Measurements from ENCODE around the gene IL22RA1.

IL22RA1 gene

GRCh38 chr1:24138476-24139221, 4.3 kb downstream of the IL22RA1 start:
- no peak for DNase-seq (ENCODE audit: low read depth)

- no peak for DNase-seq (ENCODE audit: low read depth)
Measured at GRCh38 chr1:24136956-24137539, 5.9 kb downstream of the IL22RA1 start.

GRCh38 chr1:24134376-24134775, 8.6 kb downstream of the IL22RA1 start:
- no peak for DNase-seq (ENCODE audit: low read depth)

GRCh38 chr1:24133819-24134218, 9.1 kb downstream of the IL22RA1 start:
- DNase-seq (ENCODE audit: low read depth): no peak

- DNase-seq (ENCODE audit: low read depth): no peak
Measured at GRCh38 chr1:24130385-24130784, 12.6 kb downstream of the IL22RA1 start.

- DNase-seq (ENCODE audit: low read depth): no peak
Measured at GRCh38 chr1:24127801-24128363, 15.1 kb downstream of the IL22RA1 start.

DNA sequence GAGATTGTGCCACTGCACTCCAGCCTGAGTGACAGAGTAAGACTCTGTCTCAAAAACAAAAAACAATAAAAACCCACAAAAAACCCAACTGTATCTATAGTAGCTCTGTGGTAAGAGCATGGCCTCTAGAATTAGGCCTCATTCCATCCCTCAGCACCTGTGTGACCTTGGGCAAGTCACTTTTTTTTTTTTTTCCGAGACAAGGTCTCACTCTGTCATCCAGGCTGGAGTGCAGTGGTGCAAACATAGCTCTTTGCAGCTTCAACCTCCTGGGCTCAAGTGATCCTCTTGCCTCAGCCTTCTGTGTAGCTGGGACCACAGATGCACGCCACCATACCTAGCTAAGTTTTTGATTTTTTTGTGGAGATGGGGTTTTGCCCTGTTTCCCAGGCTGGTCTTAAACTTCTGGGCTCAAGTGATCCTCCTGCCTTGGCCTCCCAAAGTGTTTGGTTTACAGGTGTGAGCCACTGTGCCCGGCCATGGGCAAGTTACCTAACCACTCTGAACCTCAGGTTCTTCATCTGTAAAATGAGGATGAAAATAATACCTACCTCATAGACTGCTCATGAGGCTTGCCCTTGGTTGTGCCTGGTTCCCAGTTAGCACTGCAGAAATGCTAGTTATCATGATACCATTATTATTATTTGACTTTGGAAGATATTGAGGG, 15.7 kb downstream of the IL22RA1 start:
- no peak for DNase-seq (ENCODE audit: low read depth)

GRCh38 chr1:24126672-24127023, 16.3 kb downstream of the IL22RA1 start:
- no peak for DNase-seq (ENCODE audit: low read depth)

DNA sequence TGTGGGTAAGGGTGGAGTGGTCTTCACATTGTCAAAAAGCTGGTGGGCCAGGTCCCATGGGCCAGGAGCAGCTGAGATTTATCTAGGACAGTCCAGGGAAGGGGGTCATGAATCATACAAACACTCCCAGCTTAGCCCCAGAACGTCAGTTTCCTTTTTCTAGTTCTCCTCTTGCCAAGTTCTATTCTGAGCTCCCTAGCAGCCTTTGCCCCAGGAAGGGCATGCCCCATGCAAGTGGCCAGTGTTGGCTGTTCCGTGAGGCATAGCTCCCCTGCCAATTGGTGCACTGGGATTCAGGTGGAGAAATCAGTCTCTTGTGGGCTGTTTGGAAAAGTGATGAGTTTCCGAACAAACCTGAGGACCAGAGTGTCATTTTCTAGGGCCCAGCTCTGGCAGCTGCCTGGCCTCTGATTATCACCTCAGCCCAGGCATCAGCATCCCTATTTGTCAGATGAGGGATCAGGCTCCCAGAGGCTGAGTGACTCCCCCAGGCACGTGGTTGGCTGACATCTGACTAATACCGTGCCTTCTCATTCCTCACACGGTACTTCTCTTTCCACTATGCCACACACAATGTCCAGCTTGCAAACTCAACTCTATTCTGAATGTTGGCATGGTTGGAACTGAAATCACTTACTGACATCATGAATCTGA, 16.8 kb downstream of the IL22RA1 start:
- no peak for DNase-seq (ENCODE audit: low read depth)

GRCh38 chr1:24125456-24125855, 17.5 kb downstream of the IL22RA1 start:
- DNase-seq (ENCODE audit: low read depth): no peak

DNA sequence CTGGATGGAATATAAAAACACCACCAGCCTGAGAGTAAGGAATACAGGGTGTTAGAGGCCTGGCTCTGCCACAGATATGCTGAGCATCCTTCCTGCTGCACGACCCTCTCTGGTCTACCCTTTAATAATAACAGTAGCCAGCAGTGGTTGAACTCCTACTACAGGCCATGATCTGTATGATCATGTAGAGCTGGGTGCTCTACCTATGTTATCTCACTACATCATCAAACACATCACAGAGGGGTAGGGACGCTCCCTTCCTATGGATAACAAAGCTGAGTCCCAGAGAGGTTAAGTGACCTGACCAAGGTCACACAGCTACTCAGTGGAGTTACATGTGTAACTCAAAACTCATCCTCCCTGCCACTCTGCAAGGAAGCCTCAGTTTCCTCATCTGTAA, 18.0 kb downstream of the IL22RA1 start:
- DNase-seq (ENCODE audit: low read depth): no peak

DNA sequence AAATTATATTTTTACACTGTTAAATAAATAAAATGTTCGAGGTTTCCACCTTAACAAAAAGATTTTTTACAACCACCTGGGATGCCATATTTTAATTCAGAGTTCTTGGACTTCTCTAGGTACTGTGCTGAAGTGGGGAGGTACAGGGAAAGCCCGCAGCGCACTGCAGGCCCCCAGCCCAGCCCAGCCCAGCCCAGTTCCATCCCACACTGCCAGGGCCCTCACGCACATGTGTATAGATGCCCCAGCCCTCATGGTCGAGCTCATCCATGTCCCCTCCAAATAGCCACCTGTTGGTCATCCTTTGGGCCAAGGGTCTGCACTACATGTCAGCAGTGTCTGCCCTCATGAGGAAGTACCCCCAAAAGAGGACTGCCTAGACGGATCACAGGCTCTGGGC, 19.3 kb downstream of the IL22RA1 start:
- no peak for DNase-seq (ENCODE audit: low read depth)

DNA sequence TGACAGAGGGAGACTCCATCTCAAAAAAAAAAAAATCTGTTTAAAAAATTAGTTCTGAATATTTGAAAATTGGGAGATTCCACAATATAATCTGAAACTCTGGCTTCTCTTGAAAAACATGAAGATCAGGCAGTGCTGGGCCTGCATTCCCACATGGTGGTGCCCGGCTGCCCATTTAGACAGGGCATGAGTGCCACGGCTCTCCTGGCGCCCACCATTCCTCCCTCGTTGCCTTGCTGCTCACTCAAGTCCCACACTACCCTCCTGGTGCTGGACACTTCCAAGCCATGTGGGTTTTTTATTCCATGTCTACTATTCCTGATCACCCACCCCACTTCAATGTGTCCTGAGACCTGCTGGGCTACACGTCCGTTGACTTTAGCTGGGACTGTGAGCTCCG, 20.2 kb downstream of the IL22RA1 start:
- no peak for DNase-seq (ENCODE audit: low read depth)

- DNase-seq (ENCODE audit: low read depth): no peak
Measured at GRCh38 chr1:24121406-24121805, 21.5 kb downstream of the IL22RA1 start.

GRCh38 chr1:24120965-24121364, 22.0 kb downstream of the IL22RA1 start:
- no peak for DNase-seq (ENCODE audit: low read depth)

DNA sequence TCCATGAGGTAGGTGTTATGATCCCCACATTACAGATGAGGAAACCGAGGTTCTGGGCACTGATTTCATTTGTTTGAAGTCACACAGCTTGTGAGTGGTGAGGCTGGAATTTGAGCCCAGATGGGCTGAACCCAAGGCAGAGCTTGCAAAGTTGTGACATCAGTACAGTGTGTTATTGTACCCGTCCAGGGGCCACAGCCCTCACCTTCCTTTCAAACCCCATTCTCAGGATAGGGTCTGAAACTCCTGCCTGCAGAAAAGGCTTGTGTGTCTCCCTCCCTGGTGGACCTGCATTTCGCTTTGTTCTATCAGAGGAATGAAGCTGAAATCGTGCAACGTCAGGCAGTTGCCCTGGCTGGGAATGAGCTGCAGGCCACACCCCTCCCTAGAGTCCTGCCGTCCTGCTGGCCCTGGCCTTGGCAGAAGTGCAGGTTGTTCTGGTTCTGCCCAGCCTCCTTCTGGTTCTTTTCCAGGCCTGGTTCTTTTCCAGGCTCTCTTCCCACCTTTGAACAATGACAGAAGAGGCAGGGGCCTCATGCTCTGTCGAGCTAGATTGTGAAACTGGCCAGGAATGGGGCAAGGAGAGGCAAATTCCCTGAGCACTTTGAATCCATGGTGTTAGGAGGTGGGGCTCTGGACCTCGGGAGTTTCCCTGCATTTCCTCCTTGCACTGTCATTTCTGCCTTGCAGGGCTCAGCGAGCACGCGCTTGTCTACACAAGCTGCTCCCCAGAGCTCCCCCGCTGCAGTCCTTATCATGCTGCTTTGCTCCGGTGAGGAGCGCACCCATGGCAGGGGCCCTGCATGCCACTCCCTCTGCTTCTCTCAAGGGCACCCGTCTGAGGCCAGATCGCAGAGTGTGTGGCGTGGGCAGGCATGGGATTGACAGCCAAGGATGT, 22.8 kb downstream of the IL22RA1 start:
- no peak for DNase-seq (ENCODE audit: low read depth)

- DNase-seq (ENCODE audit: low read depth): no peak
Measured at GRCh38 chr1:24119489-24119858, 23.5 kb downstream of the IL22RA1 start.

DNA sequence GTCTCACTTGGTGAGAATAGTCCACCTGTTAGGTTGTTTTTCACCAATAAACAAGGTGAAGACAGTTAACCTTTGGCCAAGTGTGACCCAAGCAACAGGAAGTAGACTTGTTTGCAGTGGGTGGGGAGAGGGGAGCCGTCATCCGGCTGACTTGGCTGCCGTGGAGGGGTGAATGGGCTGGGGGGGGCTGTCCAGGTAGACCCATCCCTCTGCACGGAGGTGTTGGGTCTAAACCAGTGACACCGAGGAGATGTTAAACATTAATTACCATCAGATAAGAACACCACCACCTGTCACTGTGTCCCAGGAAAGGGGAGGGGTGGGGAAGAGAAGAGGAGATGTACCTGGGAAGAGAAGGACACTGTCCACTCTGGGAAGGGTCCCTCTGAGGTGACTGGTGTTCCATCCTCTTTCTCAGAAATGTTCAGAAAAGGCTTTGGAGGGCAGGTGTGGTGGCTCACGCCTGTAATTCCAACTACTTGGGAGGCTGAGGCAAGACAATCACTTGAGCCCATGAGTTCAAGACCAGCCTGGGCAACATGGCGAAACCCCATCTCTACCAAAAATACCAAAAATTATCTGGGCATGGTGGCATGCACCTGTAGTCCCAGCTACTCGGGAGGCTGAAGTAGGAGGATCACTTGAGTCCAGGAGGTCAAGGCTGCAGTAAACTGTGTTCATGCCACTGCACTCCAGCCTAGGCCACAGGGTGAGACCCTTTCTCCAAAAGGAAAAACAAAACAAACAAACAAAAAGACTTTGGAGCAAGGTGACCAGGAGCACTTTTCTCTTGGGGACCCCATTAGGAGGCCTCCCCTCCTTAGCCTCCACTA, 24.3 kb downstream of the IL22RA1 start:
- DNase-seq (ENCODE audit: low read depth): no peak

DNA sequence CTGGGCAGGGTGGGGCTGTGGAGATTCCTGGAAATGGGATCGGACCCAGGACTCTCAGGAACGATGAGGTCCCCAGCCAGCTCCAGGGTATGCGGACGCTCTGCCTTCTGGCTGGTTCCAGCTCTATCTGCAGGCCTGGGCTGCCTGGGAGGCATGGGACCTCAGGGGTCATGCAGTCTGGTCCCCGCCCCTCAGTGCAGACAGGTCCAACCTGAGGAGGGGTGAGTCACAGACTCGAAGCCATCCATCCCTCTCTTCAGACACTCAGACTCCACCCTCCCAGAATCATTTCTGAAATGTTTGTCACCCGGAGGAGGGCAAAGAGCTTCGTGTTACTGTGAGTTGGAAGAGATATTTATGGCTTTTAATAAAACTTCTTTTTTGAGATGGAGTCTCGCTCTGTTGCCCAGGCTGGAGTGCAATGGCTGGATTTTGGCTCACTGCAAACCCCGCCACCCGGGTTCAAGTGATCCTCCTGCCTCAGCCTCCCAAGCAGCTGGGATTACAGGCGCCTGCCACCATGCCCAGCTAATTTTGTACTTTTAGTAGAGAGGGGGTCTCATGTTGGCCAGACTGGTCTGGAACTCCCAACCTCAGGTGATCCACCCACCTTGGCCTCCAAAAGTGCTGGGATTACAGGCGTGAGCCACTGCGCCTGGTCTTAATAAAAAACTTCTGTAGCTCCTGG, 25.1 kb downstream of the IL22RA1 start:
- peak; percentile 15 for DNase-seq (ENCODE audit: low read depth)

- no peak for DNase-seq (ENCODE audit: low read depth)
Measured at GRCh38 chr1:24117132-24117531, 25.8 kb downstream of the IL22RA1 start.

Measured in HS-5 (cell line).